Peyer's patch (tissue), 4 donors: ENCODE measurements around the gene MAN1B1.

Experiments used
- POLR2A ChIP-seq, 2 donors: fragments of 450-650 bp; IDR thresholded peaks; one replicate each; pipeline ENCODE4 v1.5.1; 2017; ENCODE audit warnings: antibody characterized with exemption in 2 of 2, mild to moderate bottlenecking in 2 of 2, moderate library complexity in 2 of 2
- TF ChIP-seq, protein P1 (sequence below), 6 experiments: fragments of 450-650 bp in 4 of 6; fragments of 200-600 bp in 2 of 6; sonication (generic) in 1 of 6; IDR thresholded peaks; one replicate each; pipeline ENCODE4 v1.5.1; 2017 to 2019; ENCODE audit warnings: antibody characterized with exemption in 6 of 6, mild to moderate bottlenecking in 3 of 6, moderate library complexity in 1 of 6

DNA sequence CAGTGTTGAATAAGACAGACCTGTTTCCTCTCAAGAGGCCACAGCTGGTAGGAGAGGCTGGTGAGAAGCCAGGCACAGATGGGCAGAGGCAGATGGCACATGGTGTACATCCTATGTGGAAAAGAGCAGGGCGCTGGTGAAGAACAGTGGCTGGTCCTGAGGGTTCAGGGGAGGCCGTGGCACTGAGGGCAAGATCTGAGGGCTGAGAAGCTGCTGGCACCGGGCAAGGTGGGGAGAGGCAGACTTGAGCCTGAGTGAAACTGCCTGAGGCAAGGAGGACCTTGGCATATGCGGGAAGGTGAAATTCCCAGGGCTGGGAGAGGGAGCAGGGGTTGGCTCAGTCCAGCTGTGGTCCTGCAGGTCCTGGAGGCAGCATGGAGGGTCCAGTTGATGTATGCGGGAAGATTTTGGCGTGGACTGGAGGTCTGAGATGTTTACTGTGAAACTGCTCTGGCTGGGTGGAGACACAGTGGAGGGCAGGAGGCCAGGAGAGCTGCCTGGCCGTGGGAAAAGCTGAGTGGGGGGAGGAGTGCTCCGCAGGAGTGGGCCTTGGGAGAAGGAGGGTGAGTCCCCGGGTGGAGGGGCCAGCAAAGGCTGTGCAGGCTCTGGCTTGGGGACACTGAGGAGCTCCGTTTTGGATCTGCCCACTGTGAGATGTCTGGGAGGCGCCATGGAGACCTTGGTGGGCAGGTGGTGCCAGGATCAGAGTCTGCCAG lies 2.6 kb downstream of the MAN1B1 start:
- TF ChIP-seq, protein P1, sequence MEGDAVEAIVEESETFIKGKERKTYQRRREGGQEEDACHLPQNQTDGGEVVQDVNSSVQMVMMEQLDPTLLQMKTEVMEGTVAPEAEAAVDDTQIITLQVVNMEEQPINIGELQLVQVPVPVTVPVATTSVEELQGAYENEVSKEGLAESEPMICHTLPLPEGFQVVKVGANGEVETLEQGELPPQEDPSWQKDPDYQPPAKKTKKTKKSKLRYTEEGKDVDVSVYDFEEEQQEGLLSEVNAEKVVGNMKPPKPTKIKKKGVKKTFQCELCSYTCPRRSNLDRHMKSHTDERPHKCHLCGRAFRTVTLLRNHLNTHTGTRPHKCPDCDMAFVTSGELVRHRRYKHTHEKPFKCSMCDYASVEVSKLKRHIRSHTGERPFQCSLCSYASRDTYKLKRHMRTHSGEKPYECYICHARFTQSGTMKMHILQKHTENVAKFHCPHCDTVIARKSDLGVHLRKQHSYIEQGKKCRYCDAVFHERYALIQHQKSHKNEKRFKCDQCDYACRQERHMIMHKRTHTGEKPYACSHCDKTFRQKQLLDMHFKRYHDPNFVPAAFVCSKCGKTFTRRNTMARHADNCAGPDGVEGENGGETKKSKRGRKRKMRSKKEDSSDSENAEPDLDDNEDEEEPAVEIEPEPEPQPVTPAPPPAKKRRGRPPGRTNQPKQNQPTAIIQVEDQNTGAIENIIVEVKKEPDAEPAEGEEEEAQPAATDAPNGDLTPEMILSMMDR (IDR thresholded peaks at IDR 0.05), result no peak
- no peak for TF ChIP-seq POLR2A (IDR thresholded peaks at IDR 0.05)
